Left lung (tissue), 10 donors: ENCODE measurements around the gene S100A6. TPM values are rescaled to one million over a fixed set of nuclear protein-coding genes. Genes with fewer than 3 reads are reported as not detected.
A peak's percentile ranks its signal among the peaks of the same experiment; 100 is the strongest.

Source experiments
- ATAC-seq: fragments of 200-7000 bp; cut with Tn5 transposase; one replicate; pipeline ENCODE4 v1.9.1; 2020; ENCODE audit warnings: moderate library complexity
- DNase-seq, 4 donors: peaks; one replicate each; pipeline ENCODE4 v3.0.0-alpha.2; 2013 to 2020
- H3K27ac ChIP-seq, 2 donors: fragments of 200-600 bp; sonication (generic) in 1 of 2; one replicate each; pipeline versions ENCODE4 v1.5.0 to v1.8.0; 2020 to 2021
- H3K27me3 ChIP-seq, 2 donors: fragments of 200-600 bp; sonication (generic) in 1 of 2; one replicate each; pipeline versions ENCODE4 v1.5.0 to v1.8.0; 2020 to 2021
- H3K36me3 ChIP-seq, 2 donors: fragments of 200-600 bp; sonication (generic) in 1 of 2; one replicate each; pipeline versions ENCODE4 v1.5.0 to v1.8.0; 2020 to 2021
- H3K4me1 ChIP-seq, 2 donors: fragments of 200-600 bp; one replicate each; pipeline ENCODE4 v1.8.0; 2021
- H3K4me3 ChIP-seq, 2 donors: fragments of 200-600 bp; sonication (generic) in 1 of 2; one replicate each; pipeline versions ENCODE4 v1.5.0 to v1.8.0; 2020 to 2021; ENCODE audit warnings: mild to moderate bottlenecking in 1 of 2
- H3K9me3 ChIP-seq, 2 donors: fragments of 200-600 bp; sonication (generic) in 1 of 2; one replicate each; pipeline versions ENCODE4 v1.5.0 to v1.8.0; 2020 to 2021
- CTCF ChIP-seq, 2 donors: fragments of 200-600 bp; sonication (generic) in 1 of 2; IDR thresholded peaks; one replicate each; pipeline versions ENCODE4 v1.5.0 to v1.8.0; 2021; ENCODE audit warnings: antibody characterized with exemption in 2 of 2
- intact Hi-C, 2 donors: fragments of 100-400 bp; cut with DNase I; formaldehyde crosslinking; loops; one replicate each; pipeline versions ENCODE4 v1.11.2 to v1.14.2; 2022
- polyA plus RNA-seq, 6 donors: library from polyadenylated mRNA; unstranded; fragments of 120-200 nt; gene quantifications; one replicate each; pipeline ENCODE4 v1.2.1, GENCODE V29; 2013; ENCODE audit not compliant: insufficient read length in 6 of 6
- total RNA-seq, 2 donors: library from RNA; stranded (reverse); fragmentation: NEBNext Ultra II Directional; extraction: Animal tissue kit (Norgen Biotek cat#: 25700); gene quantifications; one replicate each; pipeline ENCODE4 v1.2.1, GENCODE V29; 2021
- donor health status: DM: no; HTN: yes; CAD: no.
- donor health status: DM: no; HTN: no; CAD: no.

Gene S100A6
- total and polyA plus RNA-seq, 8 donors = 156 to 1,797 (median 210) TPM

DNA sequence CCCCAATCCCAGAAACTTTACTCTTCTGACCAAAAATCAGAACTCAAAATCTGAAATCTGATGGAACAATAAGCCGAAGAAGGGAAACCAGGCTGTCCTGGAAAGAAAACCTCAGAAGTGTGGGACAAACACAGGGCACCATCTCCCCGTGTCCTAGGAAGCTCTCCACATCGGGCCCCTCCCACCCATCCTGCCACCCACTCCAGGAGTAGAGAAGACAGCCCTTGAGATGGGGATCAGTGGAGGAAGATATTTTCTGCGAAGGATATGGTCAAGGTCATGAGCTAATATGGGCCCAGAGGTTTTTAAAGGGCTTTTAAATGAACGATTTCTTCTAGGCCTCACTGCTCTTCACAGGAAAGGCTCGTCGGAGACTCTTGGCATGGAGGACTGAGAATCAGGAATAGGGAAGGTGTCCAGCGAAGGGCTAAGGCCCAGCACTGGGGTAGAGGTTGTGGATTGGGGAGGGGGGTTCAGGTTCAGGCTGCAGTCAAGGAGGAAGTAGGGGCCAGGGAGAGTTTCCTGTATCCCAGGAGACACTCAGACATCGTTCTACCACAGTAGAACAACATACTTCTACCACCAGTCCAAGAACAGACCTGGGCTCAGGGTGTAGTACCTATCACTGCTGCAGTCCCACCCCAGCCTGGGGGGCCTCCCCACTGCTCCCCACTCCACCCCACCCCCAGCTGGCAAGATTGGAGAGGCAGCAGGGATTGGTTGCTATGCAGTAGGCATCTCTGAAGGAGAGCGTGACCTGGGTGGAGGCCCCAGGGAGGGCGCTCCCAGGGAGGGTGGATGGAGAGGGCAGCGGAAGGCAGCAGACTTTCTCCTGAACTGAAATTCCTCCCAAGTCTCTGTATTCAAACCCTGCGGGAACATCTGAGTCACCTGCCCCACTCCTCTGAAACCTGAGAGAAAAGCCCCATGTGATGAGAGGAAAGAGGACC is 6.1 kb upstream of the S100A6 start:
- Histone ChIP-seq H3K27ac (peak overlapping the region in 1 of 2 donors; percentile 95), H3K36me3 (peaks cover 0 to 23% of the 10 kb centered on the region in 2 donors), H3K4me1 (peaks cover 25 to 93% of the 10 kb centered on the region in 2 donors), H3K9me3 (no peaks in the 10 kb centered on the region), H3K4me3 (no peak overlapping the region), H3K27me3 (no peaks in the 10 kb centered on the region)
- DNase-seq (no peak), ATAC-seq (no peak)
- TF ChIP-seq CTCF (IDR thresholded peaks at IDR 0.05) = no peak
- intact Hi-C loops = no loop called here

GRCh38 chr1:153540394-153541361 is 4.9 kb upstream of the S100A6 start, which contains the start of gene S100A5:
S100A5 (minus strand) TSS chr1:153540934; CDS start chr1:153540191, 743 bp downstream.
- Histone ChIP-seq H3K27me3 (no peaks in the 10 kb centered on the region), H3K27ac (peak within 1 kb of the TSS; percentile 30 to 95), H3K4me3 (no peak within 1 kb of the TSS), H3K9me3 (no peaks in the 10 kb centered on the region), H3K4me1 (peaks cover 29 to 89% of the 10 kb centered on the region in 2 donors), H3K36me3 (peaks cover 0 to 23% of the 10 kb centered on the region in 2 donors)
- ATAC-seq (no peak), DNase-seq (no peak)
- intact Hi-C loops = no loop called here
- TF ChIP-seq CTCF (IDR thresholded peaks at IDR 0.05) = no peak

- H3K36me3 ChIP-seq = peaks cover 0 to 23% of the 10 kb centered on the region in 2 donors
- intact Hi-C loops = no loop called here
- no peak for DNase-seq
- no peak for TF ChIP-seq CTCF (IDR thresholded peaks at IDR 0.05)
- H3K27me3 ChIP-seq = no peaks in the 10 kb centered on the region
- peaks cover 23 to 83% of the 10 kb centered on the region in 2 donors for H3K4me1 ChIP-seq
- no peaks in the 10 kb centered on the region for H3K9me3 ChIP-seq
- no peak overlapping the region for H3K4me3 ChIP-seq
- peak overlapping the region in 1 of 2 donors; percentile 95 for H3K27ac ChIP-seq
- ATAC-seq = no peak
These were observed 3.8 kb upstream of the S100A6 start for GRCh38 chr1:153539395-153540093.

DNA sequence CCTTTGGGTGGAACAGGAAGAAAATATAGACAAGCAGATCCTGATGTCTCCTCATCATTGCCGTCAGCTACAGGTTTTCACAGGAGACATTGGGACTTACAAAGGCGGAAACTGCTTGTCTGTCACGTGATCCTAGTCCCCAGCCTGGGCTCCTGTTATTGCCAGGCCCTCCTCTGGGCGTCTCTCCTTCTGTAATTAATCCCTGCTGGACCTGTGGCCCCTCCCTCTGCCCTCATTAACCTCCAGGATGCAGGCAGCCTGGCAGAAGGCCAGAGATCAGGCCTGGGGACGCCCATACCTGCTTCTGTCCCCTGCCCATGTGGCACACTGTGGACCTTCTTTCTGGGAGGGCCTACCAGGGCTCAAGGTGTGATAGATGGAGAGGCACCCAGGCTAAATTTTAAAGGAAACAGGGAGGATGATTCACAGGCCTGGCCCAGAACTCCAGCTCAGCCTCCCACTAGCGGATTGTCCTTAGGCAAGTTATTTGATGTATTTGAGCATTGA is 2.6 kb upstream of the S100A6 start:
- Histone ChIP-seq H3K9me3 (no peaks in the 10 kb centered on the region), H3K4me3 (no peak overlapping the region), H3K27ac (peak overlapping the region in 1 of 2 donors; percentile 37), H3K36me3 (peaks cover 0 to 23% of the 10 kb centered on the region in 2 donors), H3K4me1 (peaks cover 13 to 83% of the 10 kb centered on the region in 2 donors), H3K27me3 (no peaks in the 10 kb centered on the region)
- ATAC-seq (no peak), DNase-seq (no peak)
- intact Hi-C loops = no loop called here
- TF ChIP-seq CTCF (IDR thresholded peaks at IDR 0.05) = no peak
